ENCODE data around the gene FLNB.

DNA sequence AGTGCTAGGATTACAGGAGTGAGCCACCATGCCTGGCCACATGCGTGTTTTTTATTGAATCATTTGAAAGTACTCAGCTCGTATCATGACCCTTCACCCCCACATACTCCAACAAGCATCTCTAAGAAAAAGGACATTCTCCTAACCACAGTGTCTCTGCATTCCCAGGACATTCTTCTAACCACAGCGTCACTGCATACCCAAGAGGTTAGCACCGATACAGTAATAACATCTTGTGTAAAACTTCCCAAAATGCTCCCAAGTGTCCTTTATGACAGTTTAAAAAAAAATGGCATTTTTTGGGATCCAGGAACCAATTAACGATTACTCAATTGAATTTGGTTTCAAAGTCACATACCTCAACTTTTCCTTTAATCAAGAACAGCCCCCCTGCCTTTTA, 39.6 kb downstream of the FLNB start:
- TF ChIP-seq, protein P1, sequence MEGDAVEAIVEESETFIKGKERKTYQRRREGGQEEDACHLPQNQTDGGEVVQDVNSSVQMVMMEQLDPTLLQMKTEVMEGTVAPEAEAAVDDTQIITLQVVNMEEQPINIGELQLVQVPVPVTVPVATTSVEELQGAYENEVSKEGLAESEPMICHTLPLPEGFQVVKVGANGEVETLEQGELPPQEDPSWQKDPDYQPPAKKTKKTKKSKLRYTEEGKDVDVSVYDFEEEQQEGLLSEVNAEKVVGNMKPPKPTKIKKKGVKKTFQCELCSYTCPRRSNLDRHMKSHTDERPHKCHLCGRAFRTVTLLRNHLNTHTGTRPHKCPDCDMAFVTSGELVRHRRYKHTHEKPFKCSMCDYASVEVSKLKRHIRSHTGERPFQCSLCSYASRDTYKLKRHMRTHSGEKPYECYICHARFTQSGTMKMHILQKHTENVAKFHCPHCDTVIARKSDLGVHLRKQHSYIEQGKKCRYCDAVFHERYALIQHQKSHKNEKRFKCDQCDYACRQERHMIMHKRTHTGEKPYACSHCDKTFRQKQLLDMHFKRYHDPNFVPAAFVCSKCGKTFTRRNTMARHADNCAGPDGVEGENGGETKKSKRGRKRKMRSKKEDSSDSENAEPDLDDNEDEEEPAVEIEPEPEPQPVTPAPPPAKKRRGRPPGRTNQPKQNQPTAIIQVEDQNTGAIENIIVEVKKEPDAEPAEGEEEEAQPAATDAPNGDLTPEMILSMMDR (IDR thresholded peaks at IDR 0.05; ENCODE audit: low read length) = no peak
- TF ChIP-seq EZH2 (IDR thresholded peaks at IDR 0.05; ENCODE audit: borderline replicate concordance, low read length) = no peak
